ENCODE results near the gene GCK.

The GCK gene

DNA sequence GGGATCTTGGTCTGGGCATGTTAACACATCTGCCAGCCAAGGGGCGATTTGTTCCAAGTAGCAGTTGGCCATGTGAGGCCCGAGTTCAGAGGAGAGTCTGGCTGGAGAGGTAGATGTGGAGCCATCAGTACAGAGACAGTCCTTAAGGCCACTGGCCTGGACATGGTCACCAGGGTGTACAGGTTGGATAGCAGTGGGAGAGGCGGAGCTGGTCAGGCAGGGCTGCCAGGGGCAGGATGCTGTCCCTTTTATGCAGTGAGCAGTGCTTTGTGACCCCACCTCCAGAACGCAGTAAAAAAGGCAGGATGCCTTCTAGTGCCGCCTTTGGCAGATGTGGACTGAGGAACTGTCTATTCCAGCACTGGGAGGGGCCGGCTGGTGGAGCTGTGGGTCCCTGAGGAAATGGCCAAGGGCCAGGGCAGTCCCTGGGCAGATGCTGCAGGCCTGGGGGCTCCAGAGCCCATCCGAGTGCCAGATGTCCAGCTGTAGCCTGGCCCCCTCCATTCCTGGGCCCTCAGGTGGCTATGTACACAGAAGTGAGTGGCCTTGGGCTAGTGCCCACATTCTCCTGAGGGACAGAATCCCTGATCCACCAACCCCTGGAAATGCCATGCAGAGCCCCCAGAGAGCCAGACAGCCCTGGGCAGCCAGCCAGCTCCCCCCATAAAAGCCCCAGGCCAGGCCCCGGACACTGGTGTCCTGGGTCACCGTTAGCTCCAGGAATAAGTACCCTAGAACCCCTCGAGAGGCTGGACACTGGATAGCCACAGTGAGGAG, 31.0 kb downstream of the GCK start:
- no peak overlapping the region for H3K27ac ChIP-seq (replicated peaks; ENCODE audit: low read length)
- no peak overlapping the region for H3K4me2 ChIP-seq (ENCODE audit: insufficient read depth, low read length, poor library complexity, severe bottlenecking)
- H3K9me3 ChIP-seq (replicated peaks in 1 of 2; ENCODE audit: control insufficient read depth in 2 of 2, insufficient read depth in 1 of 2, low read depth in 1 of 2, low read length in 2 of 2) = no peaks in the 10 kb centered on the region
- WGBS, 2 donors (ENCODE audit: extremely low coverage in 2 of 2, insufficient read length in 2 of 2, insufficient replicate concordance in 1 of 2) = no CpG with 5 or more reads among the region's 10 CpGs
- DNase-seq (ENCODE audit: low spot score) = no peak
- peak overlapping the region; percentile 53 for H3K18ac ChIP-seq (ENCODE audit: low read length)
- peaks cover 0 to 6% of the 10 kb centered on the region in 2 donors for H3K4me1 ChIP-seq (ENCODE audit: control insufficient read depth in 2 of 2, insufficient read depth in 1 of 2, low read depth in 1 of 2, low read length in 2 of 2)
- H3K79me1 ChIP-seq (ENCODE audit: low read depth, low read length) = no peaks in the 10 kb centered on the region
- no peak overlapping the region for H2BK15ac ChIP-seq (ENCODE audit: low read length)
- no peaks in the 10 kb centered on the region for H3K36me3 ChIP-seq (replicated peaks in 1 of 2; ENCODE audit: control insufficient read depth in 2 of 2, insufficient read depth in 2 of 2, low read length in 2 of 2)
- no peak overlapping the region for H3K4ac ChIP-seq (ENCODE audit: low read length)
- H2BK5ac ChIP-seq (ENCODE audit: low read length) = peak overlapping the region; percentile 55
- no peak overlapping the region for H3K14ac ChIP-seq (ENCODE audit: low read length)
- H3K27me3 ChIP-seq (ENCODE audit: control insufficient read depth in 3 of 3, insufficient read depth in 3 of 3, low read depth in 1 of 3, low read length in 3 of 3) = peaks cover 0 to 72% (median 0%) of the 10 kb centered on the region in 3 experiments
- H2BK12ac ChIP-seq (ENCODE audit: low read length) = peak overlapping the region; percentile 63
- peak overlapping the region; percentile 6 for H3K23ac ChIP-seq (ENCODE audit: low read depth, low read length, poor library complexity)
- no peak overlapping the region for H4K8ac ChIP-seq (ENCODE audit: low read depth, low read length)
- no peak overlapping the region for H3K9ac ChIP-seq (ENCODE audit: low read depth, low read length, poor library complexity)
- no peak overlapping the region for H2AFZ ChIP-seq (ENCODE audit: low read length)
- H2AK5ac ChIP-seq (ENCODE audit: low read depth, low read length) = peak overlapping the region; percentile 40
- H3K4me3 ChIP-seq (ENCODE audit: low read length in 2 of 2) = no peak overlapping the region
- H2BK120ac ChIP-seq (ENCODE audit: low read depth, low read length) = peak overlapping the region; percentile 24
- H4K91ac ChIP-seq (ENCODE audit: low read depth, low read length, poor library complexity) = no peak overlapping the region

DNA sequence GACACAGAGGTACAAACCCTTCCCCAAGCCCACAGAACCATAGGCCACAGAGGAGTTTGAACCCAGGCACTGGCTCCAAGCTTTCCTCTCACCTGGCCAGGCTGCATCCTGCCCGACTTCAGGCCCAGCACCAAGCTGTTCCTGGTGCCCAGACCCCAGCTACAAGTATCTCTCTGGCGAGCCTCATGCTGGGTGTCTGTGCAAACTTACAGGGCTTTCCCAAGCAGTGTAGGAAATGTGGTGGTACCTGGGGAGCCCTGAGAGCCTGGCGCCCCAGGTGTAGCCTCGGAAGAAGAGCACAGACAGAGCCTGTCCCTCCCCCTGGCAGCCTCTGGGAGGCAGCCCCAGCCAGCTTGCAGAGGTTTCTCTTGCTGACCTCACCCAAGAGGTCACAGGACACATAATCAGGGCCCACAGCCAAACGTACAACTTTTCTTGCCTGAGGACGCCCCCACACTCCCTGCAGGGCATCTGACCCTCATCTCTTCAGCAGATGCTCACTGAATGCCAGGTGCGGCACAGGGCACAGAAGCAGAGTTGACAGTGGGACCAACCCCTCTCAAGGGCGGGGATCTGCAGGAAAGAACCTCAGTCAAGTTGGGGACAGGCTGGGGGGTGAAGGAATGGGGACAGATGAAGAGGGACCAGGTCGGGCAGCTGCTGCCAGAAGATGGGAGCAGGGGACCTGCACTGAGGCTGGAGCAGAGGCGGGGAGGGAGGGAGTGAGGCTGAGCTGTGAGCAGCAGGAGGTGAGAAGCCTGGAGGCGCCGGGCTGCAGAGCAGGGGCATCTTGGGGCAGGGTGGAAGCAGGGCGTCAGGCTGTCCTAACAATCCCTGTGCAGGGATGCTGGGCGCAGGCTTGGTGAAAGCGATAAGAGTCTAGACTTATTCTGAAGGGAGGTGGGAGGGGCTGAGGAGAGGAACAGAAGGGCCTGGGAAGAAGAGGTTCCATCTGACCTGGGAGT, 31.8 kb downstream of the GCK start:
- Histone ChIP-seq H3K36me3 (replicated peaks in 1 of 2; ENCODE audit: control insufficient read depth in 2 of 2, insufficient read depth in 2 of 2, low read length in 2 of 2) (no peaks in the 10 kb centered on the region), H2BK120ac (ENCODE audit: low read depth, low read length) (no peak overlapping the region), H3K27ac (replicated peaks; ENCODE audit: low read length) (no peak overlapping the region), H3K9me3 (replicated peaks in 1 of 2; ENCODE audit: control insufficient read depth in 2 of 2, insufficient read depth in 1 of 2, low read depth in 1 of 2, low read length in 2 of 2) (no peaks in the 10 kb centered on the region), H3K9ac (ENCODE audit: low read depth, low read length, poor library complexity) (no peak overlapping the region), H3K27me3 (ENCODE audit: control insufficient read depth in 3 of 3, insufficient read depth in 3 of 3, low read depth in 1 of 3, low read length in 3 of 3) (peaks cover 0 to 72% (median 0%) of the 10 kb centered on the region in 3 experiments), H3K18ac (ENCODE audit: low read length) (no peak overlapping the region), H3K4me3 (ENCODE audit: low read length in 2 of 2) (no peak overlapping the region), H3K4me2 (ENCODE audit: insufficient read depth, low read length, poor library complexity, severe bottlenecking) (no peak overlapping the region), H3K23ac (ENCODE audit: low read depth, low read length, poor library complexity) (no peak overlapping the region), H3K79me1 (ENCODE audit: low read depth, low read length) (no peaks in the 10 kb centered on the region), H2BK15ac (ENCODE audit: low read length) (no peak overlapping the region), H2BK5ac (ENCODE audit: low read length) (peak overlapping the region; percentile 55), H3K4me1 (ENCODE audit: control insufficient read depth in 2 of 2, insufficient read depth in 1 of 2, low read depth in 1 of 2, low read length in 2 of 2) (peaks cover 0 to 6% of the 10 kb centered on the region in 2 donors), H4K8ac (ENCODE audit: low read depth, low read length) (no peak overlapping the region), H3K4ac (ENCODE audit: low read length) (no peak overlapping the region), H3K14ac (ENCODE audit: low read length) (no peak overlapping the region), H4K91ac (ENCODE audit: low read depth, low read length, poor library complexity) (no peak overlapping the region), H2AK5ac (ENCODE audit: low read depth, low read length) (no peak overlapping the region), H2BK12ac (ENCODE audit: low read length) (no peak overlapping the region), H2AFZ (ENCODE audit: low read length) (no peak overlapping the region)
- no peak for DNase-seq (ENCODE audit: low spot score)
- WGBS, 2 donors (ENCODE audit: extremely low coverage in 2 of 2, insufficient read length in 2 of 2, insufficient replicate concordance in 1 of 2) = no CpG with 5 or more reads among the region's 15 CpGs

DNA sequence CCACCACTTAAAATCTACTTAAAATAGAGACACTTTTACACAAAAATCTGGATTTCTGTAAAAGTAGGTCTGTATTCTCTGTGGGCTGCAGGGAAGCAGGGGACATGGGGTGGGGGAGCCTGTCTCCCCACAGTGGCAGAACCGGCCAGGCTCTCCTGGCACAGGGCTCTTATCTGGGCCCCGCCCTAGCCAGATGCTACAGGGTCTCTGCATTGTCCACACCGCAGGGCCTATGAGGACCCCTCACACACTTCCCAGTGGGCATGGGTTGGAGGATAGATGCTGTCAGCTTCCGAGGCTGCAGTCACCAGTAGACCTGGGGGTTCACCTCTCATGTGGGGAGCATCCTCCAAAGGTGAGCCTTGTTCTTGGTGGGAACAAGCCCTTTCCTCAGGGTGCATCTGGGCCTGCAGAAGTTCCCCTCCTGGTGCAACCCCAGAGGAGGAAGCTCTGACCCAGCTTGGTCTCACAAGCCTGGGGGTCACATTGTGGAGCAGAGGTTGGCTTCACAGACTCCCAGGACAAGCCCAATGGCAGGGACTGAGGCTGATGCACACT, 32.7 kb downstream of the GCK start:
- Histone ChIP-seq H3K27me3 (ENCODE audit: control insufficient read depth in 3 of 3, insufficient read depth in 3 of 3, low read depth in 1 of 3, low read length in 3 of 3) (peaks cover 0 to 79% (median 0%) of the 10 kb centered on the region in 3 experiments), H2BK15ac (ENCODE audit: low read length) (no peak overlapping the region), H3K4me2 (ENCODE audit: insufficient read depth, low read length, poor library complexity, severe bottlenecking) (no peak overlapping the region), H2AFZ (ENCODE audit: low read length) (no peak overlapping the region), H4K8ac (ENCODE audit: low read depth, low read length) (no peak overlapping the region), H2BK120ac (ENCODE audit: low read depth, low read length) (no peak overlapping the region), H3K27ac (replicated peaks; ENCODE audit: low read length) (no peak overlapping the region), H3K9me3 (replicated peaks in 1 of 2; ENCODE audit: control insufficient read depth in 2 of 2, insufficient read depth in 1 of 2, low read depth in 1 of 2, low read length in 2 of 2) (no peaks in the 10 kb centered on the region), H3K4me3 (ENCODE audit: low read length in 2 of 2) (no peak overlapping the region), H3K4ac (ENCODE audit: low read length) (no peak overlapping the region), H2BK12ac (ENCODE audit: low read length) (no peak overlapping the region), H3K79me1 (ENCODE audit: low read depth, low read length) (no peaks in the 10 kb centered on the region), H3K23ac (ENCODE audit: low read depth, low read length, poor library complexity) (peak overlapping the region; percentile 17), H3K4me1 (ENCODE audit: control insufficient read depth in 2 of 2, insufficient read depth in 1 of 2, low read depth in 1 of 2, low read length in 2 of 2) (peaks cover 0 to 6% of the 10 kb centered on the region in 2 donors), H4K91ac (ENCODE audit: low read depth, low read length, poor library complexity) (no peak overlapping the region), H3K36me3 (replicated peaks in 1 of 2; ENCODE audit: control insufficient read depth in 2 of 2, insufficient read depth in 2 of 2, low read length in 2 of 2) (no peaks in the 10 kb centered on the region), H3K18ac (ENCODE audit: low read length) (no peak overlapping the region), H3K14ac (ENCODE audit: low read length) (no peak overlapping the region), H3K9ac (ENCODE audit: low read depth, low read length, poor library complexity) (peak overlapping the region; percentile 1), H2AK5ac (ENCODE audit: low read depth, low read length) (no peak overlapping the region), H2BK5ac (ENCODE audit: low read length) (no peak overlapping the region)
- no peak for DNase-seq (ENCODE audit: low spot score)
- WGBS, 2 donors (ENCODE audit: extremely low coverage in 2 of 2, insufficient read length in 2 of 2, insufficient replicate concordance in 1 of 2) = no CpG with 5 or more reads among the region's 4 CpGs

All from neuronal stem cell (in vitro differentiated cells).